Ramos (cell line): ENCODE measurements around the gene KLHL14.

Experiments
- in situ Hi-C: fragments of 300-500 bp; cut with MboI; formaldehyde crosslinking; loops from one replicate; pipeline ENCODE4 v1.14.3; 2022; ENCODE audit warnings: low sequenced_read_pairs; ENCODE audit not compliant: unreplicated experiment

KLHL14 gene

DNA sequence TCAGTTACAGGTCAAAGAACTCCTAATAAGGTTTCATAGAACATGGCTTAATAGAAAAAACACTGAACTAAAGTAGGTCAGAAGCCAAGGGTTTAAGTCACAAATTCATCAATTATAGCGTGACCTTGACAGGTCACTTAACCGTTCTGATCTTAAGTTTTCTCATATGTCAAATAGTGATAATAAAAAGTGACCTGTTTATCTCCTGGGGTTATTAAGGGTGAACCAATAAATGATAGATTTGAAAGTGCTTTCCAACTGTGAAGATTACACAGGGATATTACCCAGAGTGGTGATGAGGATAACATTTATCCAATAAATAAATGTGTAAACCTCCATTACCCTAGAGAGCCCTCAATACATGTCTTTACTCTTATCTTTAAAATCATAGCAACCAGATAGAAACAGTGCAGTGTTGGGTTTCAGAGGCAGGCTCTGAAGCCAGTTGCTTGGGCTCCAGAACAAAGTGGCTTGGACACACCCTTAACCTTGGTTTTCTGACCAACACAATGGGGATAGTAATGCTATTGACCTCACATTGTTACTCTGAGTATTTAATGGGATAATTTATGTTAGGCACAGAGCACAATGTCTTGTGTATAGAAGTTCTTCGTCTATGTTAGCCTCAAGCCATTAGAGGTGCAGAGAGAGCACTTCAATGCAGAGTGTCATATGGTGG, 48.6 kb downstream of the KLHL14 start:
- in situ Hi-C loops: no loop called here

DNA sequence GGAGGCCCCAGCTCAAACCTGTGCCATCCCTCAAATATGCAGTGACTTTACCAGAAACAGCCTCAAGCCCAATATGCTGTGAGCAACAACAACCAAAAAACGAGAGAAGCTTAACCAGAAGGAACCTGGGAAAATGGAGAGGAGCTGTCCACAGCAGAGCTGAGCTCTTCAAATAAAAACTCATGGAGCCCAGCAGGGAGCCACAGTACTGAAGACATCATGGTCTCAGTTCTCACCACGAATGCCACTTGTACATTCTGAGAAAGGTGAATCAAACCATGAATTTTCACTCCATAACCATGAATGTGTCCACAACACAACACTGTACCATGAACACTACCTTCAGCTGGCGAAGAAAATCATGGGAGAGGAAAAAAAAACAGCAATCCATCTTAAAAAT, 50.5 kb downstream of the KLHL14 start:
- in situ Hi-C loops: no loop called here

DNA sequence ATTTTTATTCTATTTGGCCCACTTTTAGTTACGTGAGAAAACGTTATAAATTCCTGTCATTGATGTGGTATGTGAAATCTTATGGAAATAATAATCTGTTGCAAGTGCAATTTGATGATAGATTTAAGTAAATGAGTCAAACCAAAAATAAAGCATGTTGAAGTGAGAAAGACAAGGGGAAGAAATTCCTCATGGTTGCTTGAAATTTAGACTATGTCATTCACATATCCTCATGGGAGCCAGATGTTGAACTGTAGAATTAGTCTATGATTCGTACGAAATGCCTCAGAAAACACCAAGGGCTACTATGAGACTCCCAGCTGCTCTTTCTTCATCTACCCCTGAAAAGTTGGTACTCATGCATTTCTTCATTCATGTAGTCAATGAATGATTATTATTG, 55.7 kb downstream of the KLHL14 start:
- in situ Hi-C loops: loop anchor here (5.0 kb wide), 1 partner anchor 200 kb away; no protein-coding TSS in a partner anchor

DNA sequence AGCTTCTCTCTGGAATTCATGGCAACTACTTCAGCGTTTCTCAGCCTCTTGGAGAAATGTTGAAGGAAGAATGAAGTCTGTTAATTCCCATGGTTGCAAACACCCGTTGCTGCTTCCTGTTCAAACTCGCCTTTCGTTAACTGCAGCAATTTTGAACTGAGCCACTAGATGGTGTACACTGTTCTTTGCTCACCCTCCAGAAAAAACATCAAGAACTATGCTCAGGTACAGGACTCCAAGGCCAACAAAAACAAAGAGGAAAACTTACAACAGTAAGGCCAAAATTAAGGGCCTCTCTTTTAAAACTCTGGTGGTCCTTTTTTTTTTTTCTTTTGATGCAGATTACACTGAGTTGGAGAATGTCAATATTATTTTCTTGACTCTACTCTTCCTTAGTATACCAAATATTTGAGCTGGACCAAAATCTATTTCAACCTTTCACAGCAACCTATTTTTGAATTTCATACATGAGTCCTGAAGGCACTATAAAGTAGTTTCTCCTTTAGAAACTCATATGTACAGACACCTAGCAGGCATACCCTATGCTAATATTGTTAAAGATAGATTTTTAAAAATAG, 58.2 kb downstream of the KLHL14 start:
- in situ Hi-C loops: loop anchor here (5.0 kb wide), 1 partner anchor 203 kb away; no protein-coding TSS in a partner anchor

DNA sequence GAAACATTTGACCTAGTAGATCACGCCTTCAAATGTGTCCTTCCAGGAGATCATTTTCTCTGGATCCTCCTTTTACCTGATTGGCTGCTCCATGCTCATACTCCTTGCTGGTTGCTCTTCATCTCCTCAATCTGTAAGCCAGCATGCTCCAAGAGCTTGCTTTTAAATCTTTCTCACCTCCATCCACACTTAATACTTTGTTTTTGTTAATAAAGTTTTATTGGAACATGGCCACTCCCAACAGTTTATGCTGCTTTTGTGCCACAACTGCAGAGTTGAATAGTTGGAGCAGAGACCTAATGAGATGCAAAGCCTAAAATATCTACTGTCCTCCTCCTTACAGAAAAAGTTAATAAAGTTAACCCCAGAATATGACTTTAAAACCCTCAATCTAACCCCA, 60.0 kb downstream of the KLHL14 start:
- in situ Hi-C loops: no loop called here

DNA sequence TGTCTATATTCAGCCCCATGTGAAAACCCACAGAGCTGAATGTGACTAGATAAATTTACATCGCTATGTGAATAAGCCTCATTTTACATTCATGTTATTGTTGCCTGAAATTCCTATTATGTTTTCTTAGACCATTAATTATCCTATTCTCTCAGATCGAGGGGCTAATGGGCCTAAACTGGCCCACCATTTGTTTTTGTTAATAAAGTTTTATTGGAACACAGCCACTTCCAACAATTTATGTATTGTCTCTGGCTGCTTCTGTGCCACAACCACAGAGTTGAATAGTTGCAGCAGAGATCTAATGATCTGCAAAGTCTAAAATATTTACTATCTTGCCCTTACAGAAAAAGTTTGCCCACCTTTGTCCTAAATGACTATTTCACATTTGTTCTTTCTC, 61.0 kb downstream of the KLHL14 start:
- in situ Hi-C loops: no loop called here

DNA sequence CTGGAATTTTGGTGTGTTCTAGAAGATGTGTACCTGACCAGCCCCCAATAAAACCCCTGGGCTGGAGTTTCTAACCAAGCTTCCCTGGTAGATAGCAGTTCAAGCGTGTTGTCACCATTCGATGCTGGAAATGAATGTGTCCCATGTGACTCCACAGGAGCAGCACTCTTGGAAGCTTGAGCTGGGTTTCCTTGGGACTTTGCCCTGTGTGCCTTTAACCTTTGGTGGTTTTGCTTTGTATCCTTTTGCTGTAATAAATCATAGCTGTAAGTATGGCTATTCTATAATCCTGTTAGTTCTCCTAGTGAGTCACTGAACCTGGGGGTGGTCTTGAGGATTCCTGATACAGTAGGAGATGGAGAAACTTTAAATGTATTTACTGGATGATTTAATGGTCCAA, 65.2 kb downstream of the KLHL14 start:
- in situ Hi-C loops: no loop called here

DNA sequence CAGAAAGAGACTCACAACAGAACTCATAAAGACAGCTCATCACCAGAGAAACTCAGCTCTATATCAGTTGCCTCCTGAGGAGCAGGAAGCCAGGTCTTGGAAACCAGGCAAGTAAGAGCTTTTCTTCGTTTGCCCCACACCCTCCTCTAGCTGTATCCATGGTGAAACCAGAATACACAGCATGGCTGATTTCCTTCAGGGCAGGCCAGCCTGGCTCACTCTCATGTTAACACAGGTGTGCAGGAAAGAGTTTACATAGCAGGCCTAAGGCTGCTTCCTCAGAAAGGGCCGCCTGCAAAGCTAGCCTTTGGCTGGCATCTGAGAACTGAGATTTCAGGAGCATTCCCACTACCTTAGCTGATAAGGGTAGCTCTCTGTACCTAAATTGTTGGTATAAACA, 65.7 kb downstream of the KLHL14 start:
- in situ Hi-C loops: no loop called here

DNA sequence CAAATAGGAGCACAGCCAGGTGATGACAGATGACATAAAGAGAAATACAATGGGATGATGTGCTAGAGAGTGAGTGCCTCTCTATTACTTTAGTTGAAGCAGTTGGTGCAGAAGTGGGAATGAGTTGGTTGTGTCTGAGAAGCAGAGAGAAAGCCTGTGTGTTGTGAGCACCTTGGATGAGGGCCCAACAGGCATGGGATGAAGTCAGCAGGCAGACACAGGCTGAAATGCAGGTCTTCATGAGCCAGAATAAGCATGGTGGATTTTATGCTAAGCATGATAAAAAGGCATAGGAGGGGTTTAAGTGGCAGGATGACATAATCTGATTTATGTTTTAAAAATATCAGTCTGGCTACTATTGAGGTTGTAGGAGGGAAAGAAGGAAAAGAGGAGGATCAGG, 71.5 kb downstream of the KLHL14 start:
- in situ Hi-C loops: no loop called here

DNA sequence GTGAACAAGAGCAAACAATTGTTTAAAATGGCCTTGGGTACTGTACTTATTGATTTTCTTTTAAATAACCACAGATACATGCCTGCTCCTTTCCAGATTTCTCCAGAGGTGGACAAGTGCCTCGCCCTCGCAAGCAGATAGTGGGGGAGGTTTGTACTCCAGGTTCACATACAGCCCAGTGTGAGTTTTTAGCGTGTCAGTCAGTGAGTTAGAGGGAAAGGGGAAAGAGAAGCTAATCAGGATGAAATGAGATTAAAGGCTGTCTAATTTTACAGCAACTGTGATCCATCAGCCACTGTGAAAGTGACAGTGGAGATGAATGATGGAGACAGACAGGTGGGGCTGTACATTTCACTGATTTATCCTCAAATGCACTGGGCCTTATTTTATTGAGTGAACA, 74.7 kb downstream of the KLHL14 start:
- in situ Hi-C loops: no loop called here

DNA sequence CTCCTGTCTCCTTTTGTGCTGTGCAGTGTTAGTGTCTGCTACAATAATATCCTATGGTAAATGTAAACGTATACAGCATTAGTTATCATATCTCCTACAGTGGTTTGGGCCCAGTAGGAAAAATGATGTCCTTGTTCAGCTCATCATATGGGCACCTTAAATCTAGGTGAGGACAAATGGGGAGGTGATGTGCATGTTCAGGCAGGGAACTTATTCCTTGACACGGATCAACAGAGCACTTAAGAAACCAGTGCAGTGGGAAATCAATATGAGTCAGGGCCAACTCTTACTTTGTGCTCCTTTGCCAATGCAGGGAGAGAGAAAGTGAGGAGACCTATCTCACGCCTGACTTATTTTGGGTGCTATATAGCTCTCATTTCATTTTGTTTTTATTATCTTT, 76.4 kb downstream of the KLHL14 start:
- in situ Hi-C loops: no loop called here

DNA sequence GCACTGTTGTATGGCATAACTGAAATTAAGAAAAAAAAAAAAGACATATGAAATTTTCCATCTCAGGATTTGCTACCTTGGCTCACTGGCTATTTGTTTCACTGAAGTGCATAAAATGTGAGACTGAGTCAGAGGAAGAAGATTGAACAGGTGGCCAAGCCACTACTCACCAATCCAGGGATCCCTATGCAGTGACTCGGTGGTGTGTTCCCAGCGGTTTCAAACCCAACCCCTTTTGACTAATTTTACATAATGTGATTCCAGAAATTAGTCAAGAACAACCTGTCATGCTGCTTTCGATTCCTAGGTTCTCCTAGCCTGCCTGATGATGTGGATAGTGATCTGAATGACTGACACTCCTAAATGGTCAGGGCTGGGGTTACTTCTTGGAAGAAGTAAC, 77.3 kb downstream of the KLHL14 start:
- in situ Hi-C loops: no loop called here

DNA sequence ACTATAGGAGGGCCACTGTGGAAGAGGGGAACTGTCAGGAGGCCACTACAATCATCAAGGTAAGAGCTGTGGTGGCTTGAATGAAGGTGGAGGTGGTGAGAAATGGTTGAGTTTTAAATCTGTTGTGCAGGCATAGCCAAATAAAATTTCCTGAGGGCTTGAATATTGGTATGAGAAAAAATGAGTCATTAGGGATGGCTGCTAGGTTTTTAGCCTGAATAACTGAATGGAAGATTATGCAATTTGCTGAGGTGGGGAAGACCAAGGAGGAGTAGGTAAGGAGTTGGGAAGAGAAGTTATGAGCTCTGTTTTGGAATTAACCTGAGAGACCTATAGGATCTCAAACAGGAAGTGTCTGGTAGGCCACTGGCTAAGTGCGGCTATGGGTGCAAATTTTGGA, 84.0 kb downstream of the KLHL14 start:
- in situ Hi-C loops: no loop called here

DNA sequence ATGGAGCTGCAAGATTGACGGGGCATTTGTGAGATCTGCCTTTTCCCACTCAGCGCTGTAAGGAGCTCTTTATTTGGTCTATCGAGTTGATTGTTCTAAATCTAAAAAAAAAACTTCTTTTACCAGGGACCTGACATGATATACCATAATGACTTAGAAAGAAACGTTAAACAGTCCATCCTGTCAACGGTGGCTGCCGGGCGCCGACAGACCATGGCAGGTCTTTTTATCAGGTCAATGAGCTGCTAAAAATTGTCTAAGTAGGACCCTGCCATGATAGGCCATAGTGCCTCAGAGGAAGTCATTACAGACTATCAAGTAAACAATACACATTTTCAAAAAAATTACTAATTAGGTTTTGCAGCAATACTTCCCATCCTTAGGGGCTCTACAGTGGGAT, 87.9 kb downstream of the KLHL14 start:
- in situ Hi-C loops: no loop called here

DNA sequence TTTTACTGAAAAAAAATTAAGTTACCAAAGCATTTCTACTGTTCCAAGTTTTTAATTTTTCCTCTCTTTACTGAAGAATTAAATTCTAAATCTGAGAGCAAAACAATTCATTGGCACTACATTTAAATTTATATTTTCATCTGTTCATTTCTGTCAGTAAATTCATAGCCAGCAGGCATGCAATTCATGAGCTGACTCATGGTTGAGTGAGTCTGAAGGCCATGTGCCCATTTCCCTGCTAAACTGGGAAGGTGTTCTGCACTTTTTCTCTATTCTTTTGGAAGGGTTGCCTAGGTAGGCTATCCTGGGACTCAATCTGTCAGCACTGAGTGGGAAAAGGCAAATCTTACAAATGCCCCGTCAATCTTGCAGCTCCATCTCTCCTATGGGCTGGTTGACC, 88.7 kb downstream of the KLHL14 start:
- in situ Hi-C loops: no loop called here

DNA sequence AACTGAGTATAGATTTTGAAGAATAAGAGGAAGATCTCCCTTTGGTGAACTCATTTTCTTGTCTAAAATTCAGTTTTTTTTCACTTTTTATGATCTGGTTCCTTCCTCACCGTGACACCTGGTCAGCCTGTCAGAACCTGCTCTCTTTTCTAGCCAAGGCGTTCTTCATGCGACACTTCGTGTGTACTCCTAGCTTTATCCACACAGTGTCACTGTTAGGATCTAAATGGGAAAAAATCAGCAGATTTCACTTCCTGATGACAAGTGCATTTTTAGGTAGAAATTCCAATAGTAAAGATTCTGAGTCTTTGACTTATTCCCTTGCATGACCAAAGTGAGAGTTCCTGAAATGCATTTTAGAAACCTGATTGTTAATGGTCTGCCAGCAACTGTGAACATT, 89.8 kb downstream of the KLHL14 start:
- in situ Hi-C loops: no loop called here

DNA sequence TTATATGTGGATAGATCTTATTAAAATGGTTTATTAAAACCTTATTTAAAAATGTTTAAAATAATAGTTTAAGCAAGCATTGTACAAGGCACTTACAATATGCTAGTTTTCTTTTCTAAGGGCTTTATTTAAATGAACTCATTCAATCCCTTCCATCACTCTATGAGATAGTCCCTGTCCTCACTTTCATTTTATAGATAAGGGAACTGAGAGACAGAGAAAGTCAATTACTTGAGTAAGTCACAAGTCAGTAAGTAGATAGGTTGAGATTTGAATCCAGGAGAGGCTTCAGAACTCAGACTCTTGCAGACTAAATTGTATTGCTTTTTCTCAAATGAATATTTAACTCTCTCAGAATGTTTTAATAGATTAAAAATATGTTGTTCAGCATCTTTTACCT, 95.2 kb downstream of the KLHL14 start:
- in situ Hi-C loops: no loop called here

DNA sequence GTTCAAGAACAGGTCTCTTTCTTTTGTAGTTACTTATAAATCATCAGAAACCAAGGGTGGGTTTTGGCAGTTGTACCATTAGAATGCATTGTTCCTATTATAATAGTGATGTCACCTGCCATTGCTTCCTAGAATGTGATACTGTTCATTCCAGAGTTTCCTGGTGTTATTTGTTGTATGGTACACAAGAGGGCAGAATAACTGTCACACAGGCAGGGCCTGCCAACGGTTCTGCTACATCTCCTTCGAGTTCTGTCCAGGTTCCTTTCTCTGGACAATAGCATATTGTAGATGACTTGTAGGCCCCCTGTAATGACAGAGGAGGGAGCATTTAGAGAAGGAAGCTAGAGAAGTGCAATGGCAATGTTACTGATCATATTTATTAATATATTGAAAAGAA, 98.3 kb downstream of the KLHL14 start:
- in situ Hi-C loops: no loop called here

DNA sequence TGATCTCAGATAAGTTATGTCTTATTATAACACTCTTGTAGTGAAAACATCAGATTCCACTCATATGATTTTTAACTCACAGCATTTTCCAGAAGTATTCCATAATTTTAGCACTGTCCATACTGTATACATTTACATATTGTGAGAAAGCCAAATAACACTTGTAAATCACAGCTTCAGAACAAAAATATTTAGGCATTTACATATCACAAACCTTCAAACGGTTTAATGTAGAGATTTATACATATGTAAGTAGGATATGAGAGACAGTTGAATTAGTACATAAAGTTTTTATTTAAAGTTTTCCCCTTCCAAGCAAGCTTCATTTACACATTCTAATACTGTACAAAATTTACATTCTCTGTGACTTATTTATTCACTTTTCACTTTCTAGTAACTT, 100.4 kb downstream of the KLHL14 start:
- in situ Hi-C loops: no loop called here

DNA sequence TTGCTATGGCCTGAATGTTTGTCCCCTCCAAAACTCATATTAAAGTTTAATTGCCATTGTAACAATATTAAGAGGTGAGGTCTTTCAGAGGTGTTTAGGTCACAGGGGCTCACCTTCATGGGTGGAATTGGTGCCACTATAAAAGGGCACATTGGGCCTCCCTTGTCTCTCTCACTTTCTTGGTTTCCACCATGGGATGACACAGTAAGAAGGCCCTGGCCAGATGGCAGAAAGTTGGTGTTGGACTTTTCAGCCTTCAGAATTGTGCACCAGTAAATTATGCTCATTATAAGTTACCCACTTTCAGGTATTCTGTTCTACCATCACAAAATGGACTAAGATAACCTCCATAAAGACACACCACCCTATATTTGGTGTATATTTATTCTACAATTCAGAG, 102.1 kb downstream of the KLHL14 start:
- in situ Hi-C loops: no loop called here

DNA sequence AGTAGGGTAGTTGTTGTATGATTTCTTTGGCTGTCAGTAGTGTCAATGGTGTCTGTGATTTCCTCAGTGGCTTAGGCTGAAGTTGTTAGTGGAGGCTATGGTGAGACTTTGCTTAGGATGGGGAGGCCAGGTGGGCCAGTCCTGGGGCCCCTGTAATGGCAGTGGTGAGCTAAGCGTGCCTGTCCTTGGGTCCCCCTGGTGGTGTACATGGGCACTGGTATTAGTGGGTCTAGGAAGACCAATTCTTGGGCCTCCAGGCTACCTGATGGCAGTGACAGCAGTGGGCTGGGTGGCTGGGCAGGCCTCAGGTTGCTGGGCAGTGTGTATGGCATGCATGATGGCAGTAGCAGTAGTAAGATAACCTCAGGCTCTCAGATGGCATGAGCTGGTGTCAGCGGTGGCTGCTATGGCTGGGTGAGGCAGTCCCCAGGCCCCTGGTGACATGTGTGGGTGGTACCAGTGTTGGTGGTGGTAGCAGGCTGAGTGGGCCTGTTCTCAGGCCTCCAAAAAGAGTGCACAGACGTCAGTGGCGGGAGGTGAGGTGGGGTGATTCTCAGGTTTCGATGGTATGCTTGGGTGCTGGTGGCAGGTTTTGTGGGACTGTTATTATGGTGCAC, 103.2 kb downstream of the KLHL14 start:
- in situ Hi-C loops: no loop called here

DNA sequence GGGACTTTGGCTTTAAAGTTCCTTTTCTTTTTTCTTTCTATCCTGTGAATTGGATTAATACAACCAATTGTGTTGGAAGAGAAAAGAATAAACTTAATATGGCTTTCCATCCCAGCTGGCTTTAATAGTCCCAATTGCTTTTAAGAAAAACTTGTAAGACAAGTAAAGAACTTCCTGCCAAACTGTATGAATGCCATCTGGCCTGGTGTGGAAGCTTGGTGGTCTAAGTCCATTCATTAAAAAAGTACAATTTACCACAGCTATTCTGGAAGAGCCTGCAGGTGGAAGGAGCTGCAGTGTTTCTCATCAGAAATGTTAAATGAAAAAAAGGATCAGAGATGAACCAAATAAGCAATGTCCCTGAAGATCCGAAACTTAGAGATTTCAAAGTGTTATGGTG, 103.9 kb downstream of the KLHL14 start:
- in situ Hi-C loops: no loop called here
